Fibroblast of lung (primary cell): ENCODE measurements around the gene CHMP2A. TPM values are rescaled to one million over a fixed set of nuclear protein-coding genes. Genes with fewer than 3 reads are reported as not detected.

ENCODE experiments used
- DNase-seq, 2 donors: peaks; one replicate each; pipeline versions ENCODE4 v3.0.0 to v3.0.0-alpha.2; 2010; ENCODE audit warnings: low read depth in 2 of 2
- H2AFZ ChIP-seq: 2 replicates; pipeline ENCODE4 v1.5.1; 2012; ENCODE audit warnings: low read length, control low read depth, inconsistent platforms
- H3K27ac ChIP-seq: 2 replicates; pipeline ENCODE4 v1.5.1; 2011; ENCODE audit warnings: low read length, control low read depth; ENCODE audit not compliant: insufficient read depth
- H3K27me3 ChIP-seq: 2 replicates; pipeline ENCODE4 v1.5.1; 2011; ENCODE audit warnings: mild to moderate bottlenecking, low read length; ENCODE audit not compliant: control insufficient read depth, insufficient read depth
- H3K36me3 ChIP-seq: 2 replicates; pipeline ENCODE4 v1.5.1; 2011; ENCODE audit warnings: low read length; ENCODE audit not compliant: control insufficient read depth, insufficient read depth
- H3K4me1 ChIP-seq: 2 replicates; pipeline ENCODE4 v1.5.1; 2011; ENCODE audit warnings: low read length; ENCODE audit not compliant: control insufficient read depth, insufficient read depth; ENCODE audit errors: extremely low read depth
- H3K4me2 ChIP-seq: 2 replicates; pipeline ENCODE4 v1.5.1; 2011; ENCODE audit warnings: low read length, control low read depth; ENCODE audit not compliant: insufficient read depth; ENCODE audit errors: extremely low read depth
- H3K4me3 ChIP-seq, 4 experiments: fragments of 200-600 bp in 1 of 4; sonication (generic) in 1 of 4; replicated peaks in 1 of 4; 2 replicates each; pipeline ENCODE4 v1.5.1; 2011 to 2016; ENCODE audit warnings: low read length in 4 of 4, low read depth in 3 of 4, mild to moderate bottlenecking in 3 of 4, control low read depth in 2 of 4, inconsistent platforms in 1 of 4, mixed read lengths in 1 of 4; ENCODE audit not compliant: insufficient read depth in 1 of 4; ENCODE audit errors: control extremely low read depth in 1 of 4
- H3K79me2 ChIP-seq: 2 replicates; pipeline ENCODE4 v1.5.1; 2012; ENCODE audit warnings: mild to moderate bottlenecking, low read length, inconsistent platforms; ENCODE audit not compliant: control insufficient read depth, insufficient read depth
- H3K9ac ChIP-seq: 2 replicates; pipeline ENCODE4 v1.5.1; 2011; ENCODE audit warnings: mild to moderate bottlenecking, low read length, control low read depth; ENCODE audit not compliant: insufficient read depth
- H3K9me3 ChIP-seq: 2 replicates; pipeline ENCODE4 v1.5.1; 2012; ENCODE audit warnings: low read depth, low read length; ENCODE audit not compliant: control insufficient read depth, insufficient read depth
- H4K20me1 ChIP-seq: 2 replicates; pipeline ENCODE4 v1.5.1; 2011; ENCODE audit warnings: low read length; ENCODE audit not compliant: control insufficient read depth, insufficient read depth; ENCODE audit errors: extremely low read depth
- EZH2 ChIP-seq: IDR thresholded peaks from 2 replicates; pipeline ENCODE4 v1.5.1; 2012; ENCODE audit warnings: low read length, control low read depth, mild to moderate bottlenecking; ENCODE audit errors: missing control alignments
- polyA plus RNA-seq, 2 donors: library from polyadenylated mRNA; depleted of rRNA in 1 of 2; stranded (reverse) in 1 of 2; unstranded in 1 of 2; fragments of >200 nt; gene quantifications; 2 replicates each; pipeline ENCODE4 v1.2.1, GENCODE V29; 2011 to 2012; ENCODE audit warnings: missing spikeins in 1 of 2
- total RNA-seq: library from RNA; depleted of rRNA; stranded (reverse); fragments of >200 nt; gene quantifications from 2 replicates; pipeline ENCODE4 v1.2.1, GENCODE V29; 2014
- TF ChIP-seq, protein P1 (sequence below), 2 donors: IDR thresholded peaks in 1 of 2; conservative IDR thresholded peaks in 1 of 2; 1 replicate in 1 of 2; 2 replicates in 1 of 2; pipeline ENCODE4 v1.5.1; 2011 to 2012; ENCODE audit warnings: low read length in 2 of 2, control low read depth in 1 of 2, inconsistent platforms in 1 of 2, low read depth in 1 of 2, mild to moderate bottlenecking in 1 of 2

The CHMP2A gene
- total and polyA plus RNA-seq, 2 donors (not counting 1 experiment from before 2014, with no cell fraction given) = 146 to 215 TPM

DNA sequence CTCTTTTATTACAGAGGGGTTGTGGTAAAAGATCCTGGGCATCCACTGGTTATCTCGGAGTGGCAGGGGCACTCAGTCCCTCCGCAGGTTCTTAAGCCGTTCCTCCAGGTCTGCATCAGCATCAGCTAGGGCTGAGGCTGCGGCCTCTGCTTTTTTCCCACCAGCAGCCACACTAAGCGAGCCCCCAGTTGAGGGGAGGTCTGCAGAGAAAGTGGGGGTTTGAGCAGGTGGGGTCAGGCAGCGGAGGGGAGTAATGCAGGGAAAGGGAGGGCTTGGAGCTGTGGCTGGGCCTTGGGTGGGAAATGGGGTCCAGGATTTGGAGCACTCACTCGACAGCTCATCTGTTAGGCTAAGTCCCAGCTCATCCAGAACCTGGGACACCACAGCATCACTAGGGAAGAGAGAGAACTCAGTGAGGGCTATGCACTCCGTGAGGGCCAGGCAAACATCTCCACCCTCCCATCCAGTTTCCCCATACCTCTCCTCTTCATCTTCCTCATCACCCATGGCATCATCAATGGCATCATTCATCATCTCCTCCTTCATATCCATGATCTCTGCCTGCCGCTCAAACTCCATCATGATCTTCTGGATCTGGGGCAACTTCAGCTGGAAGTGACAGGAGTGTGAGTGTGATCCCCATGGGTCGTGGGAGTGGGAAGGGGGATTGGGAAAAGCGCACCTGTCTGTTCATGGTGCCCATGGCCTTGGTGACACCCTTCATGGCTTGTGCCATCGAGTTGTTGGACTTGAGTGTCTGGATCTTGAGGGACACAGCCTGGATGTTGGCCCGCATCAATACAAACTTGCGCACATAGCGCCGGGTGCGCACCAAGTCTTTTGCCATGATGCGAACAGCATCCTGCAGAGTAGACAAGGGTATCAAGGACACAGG, 3.1 kb downstream of the CHMP2A start:
- Histone ChIP-seq H3K27me3 (no peaks in the 10 kb centered on the region), H3K9me3 (no peaks in the 10 kb centered on the region), H2AFZ (no peak overlapping the region), H3K79me2 (peaks cover 50% of the 10 kb centered on the region), H3K4me1 (peaks cover 14% of the 10 kb centered on the region), H3K9ac (no peak overlapping the region), H3K36me3 (peaks cover 62% of the 10 kb centered on the region), H4K20me1 (no peaks in the 10 kb centered on the region), H3K4me3 (no peak overlapping the region), H3K4me2 (no peak overlapping the region), H3K27ac (no peak overlapping the region)
- DNase-seq = no peak
- TF ChIP-seq, protein P1, sequence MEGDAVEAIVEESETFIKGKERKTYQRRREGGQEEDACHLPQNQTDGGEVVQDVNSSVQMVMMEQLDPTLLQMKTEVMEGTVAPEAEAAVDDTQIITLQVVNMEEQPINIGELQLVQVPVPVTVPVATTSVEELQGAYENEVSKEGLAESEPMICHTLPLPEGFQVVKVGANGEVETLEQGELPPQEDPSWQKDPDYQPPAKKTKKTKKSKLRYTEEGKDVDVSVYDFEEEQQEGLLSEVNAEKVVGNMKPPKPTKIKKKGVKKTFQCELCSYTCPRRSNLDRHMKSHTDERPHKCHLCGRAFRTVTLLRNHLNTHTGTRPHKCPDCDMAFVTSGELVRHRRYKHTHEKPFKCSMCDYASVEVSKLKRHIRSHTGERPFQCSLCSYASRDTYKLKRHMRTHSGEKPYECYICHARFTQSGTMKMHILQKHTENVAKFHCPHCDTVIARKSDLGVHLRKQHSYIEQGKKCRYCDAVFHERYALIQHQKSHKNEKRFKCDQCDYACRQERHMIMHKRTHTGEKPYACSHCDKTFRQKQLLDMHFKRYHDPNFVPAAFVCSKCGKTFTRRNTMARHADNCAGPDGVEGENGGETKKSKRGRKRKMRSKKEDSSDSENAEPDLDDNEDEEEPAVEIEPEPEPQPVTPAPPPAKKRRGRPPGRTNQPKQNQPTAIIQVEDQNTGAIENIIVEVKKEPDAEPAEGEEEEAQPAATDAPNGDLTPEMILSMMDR (conservative IDR thresholded peaks at IDR 0.05 in 1 of 2, IDR thresholded peaks at IDR 0.05 in 1 of 2; ENCODE audit: low read depth in 1 of 2, low read length in 2 of 2) = no peak
- no peak for TF ChIP-seq EZH2

DNA sequence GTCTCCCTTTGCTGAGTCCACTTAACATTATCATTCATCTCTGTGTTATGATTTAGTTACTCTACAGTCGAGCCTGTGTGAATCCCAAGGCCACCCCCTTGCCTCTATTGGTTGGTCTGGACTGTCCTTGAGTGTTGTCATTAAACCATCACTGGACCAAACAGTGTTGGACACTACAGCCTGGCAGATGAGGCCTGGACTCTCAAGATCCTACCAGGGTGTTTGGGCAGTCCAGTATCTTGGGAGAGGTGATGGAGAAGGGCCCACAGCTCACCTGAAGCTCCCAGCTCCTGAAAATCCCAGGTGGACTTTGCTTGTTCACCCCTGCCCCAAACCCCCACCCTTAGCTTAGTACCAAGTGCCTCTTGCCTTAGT, 3.8 kb downstream of the CHMP2A start:
- Histone ChIP-seq H3K36me3 (peaks cover 56% of the 10 kb centered on the region), H3K27ac (no peak overlapping the region), H3K79me2 (peaks cover 50% of the 10 kb centered on the region), H3K27me3 (no peaks in the 10 kb centered on the region), H3K4me1 (peaks cover 19% of the 10 kb centered on the region), H4K20me1 (peaks cover 3% of the 10 kb centered on the region), H2AFZ (no peak overlapping the region), H3K9ac (no peak overlapping the region), H3K4me3 (no peak overlapping the region), H3K9me3 (no peaks in the 10 kb centered on the region), H3K4me2 (no peak overlapping the region)
- TF ChIP-seq EZH2 = no peak
- TF ChIP-seq, protein P1 (conservative IDR thresholded peaks at IDR 0.05 in 1 of 2, IDR thresholded peaks at IDR 0.05 in 1 of 2; ENCODE audit: low read depth in 1 of 2, low read length in 2 of 2) = no peak
- no peak for DNase-seq

DNA sequence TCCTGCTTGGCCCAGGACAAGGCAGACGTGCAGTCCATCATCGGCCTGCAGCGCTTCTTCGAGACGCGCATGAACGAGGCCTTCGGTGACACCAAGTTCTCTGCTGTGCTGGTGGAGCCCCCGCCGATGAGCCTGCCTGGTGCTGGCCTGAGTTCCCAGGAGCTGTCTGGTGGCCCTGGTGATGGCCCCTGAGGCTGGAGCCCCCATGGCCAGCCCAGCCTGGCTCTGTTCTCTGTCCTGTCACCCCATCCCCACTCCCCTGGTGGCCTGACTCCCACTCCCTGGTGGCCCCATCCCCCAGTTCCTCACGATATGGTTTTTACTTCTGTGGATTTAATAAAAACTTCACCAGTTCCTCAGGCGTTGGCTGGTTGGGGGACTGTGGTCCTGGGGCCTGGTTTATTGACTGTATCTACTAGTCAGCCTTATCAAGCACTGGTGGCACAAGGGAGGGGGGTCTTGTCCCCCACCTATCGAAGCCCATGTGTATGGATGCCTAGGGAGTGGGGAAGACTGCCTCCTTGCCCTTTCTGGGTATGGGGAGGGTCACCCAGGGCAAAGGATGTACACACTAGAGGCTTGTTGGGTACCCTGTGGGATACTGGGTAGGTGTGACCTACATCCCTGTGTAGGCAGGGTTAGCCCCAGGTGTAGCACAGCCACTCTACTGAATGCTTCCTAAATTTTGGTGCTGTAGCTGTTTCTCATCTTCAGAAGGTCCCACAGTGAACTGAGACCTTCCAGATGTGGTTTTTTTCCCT, 4.4 kb downstream of the CHMP2A start:
- peaks cover 7% of the 10 kb centered on the region for H4K20me1 ChIP-seq
- peaks cover 21% of the 10 kb centered on the region for H3K4me1 ChIP-seq
- peaks cover 52% of the 10 kb centered on the region for H3K79me2 ChIP-seq
- DNase-seq = no peak
- no peak overlapping the region for H3K27ac ChIP-seq
- H3K4me3 ChIP-seq = no peak overlapping the region
- TF ChIP-seq, protein P1 (conservative IDR thresholded peaks at IDR 0.05 in 1 of 2, IDR thresholded peaks at IDR 0.05 in 1 of 2; ENCODE audit: low read depth in 1 of 2, low read length in 2 of 2) = no peak
- TF ChIP-seq EZH2 = no peak
- H3K9me3 ChIP-seq = no peaks in the 10 kb centered on the region
- no peak overlapping the region for H2AFZ ChIP-seq
- H3K9ac ChIP-seq = no peak overlapping the region
- H3K4me2 ChIP-seq = no peak overlapping the region
- peaks cover 57% of the 10 kb centered on the region for H3K36me3 ChIP-seq
- H3K27me3 ChIP-seq = no peaks in the 10 kb centered on the region
